WTC11 (cell line): ENCODE data around the gene EMP2. TPM values are rescaled to one million over a fixed set of nuclear protein-coding genes. Genes with fewer than 3 reads are reported as not detected.

ENCODE experiments used
- ATAC-seq: fragments of 200-7000 bp; cut with Tn5 transposase; 2 replicates; pipeline ENCODE4 v1.10.0; 2021; ENCODE audit warnings: mild to moderate bottlenecking, moderate library complexity
- CTCF ChIA-PET: fragments of 300-600 bp; sonication (Branson Sonifier 250); formaldehyde crosslinking; loops from one replicate; lab custom pipeline; 2021; ENCODE audit warnings: antibody characterized with exemption; lab: Charles Lee
- POLR2A ChIA-PET: fragments of 350-600 bp; sonication (Branson Sonifier 250); formaldehyde crosslinking; loops from one replicate; lab custom pipeline; 2021; ENCODE audit warnings: antibody characterized with exemption; lab: Charles Lee
- DNase-seq: peaks from one replicate; pipeline ENCODE4 v3.0.0; 2021; ENCODE audit warnings: low spot score
- H3K27ac Mint-ChIP-seq: 2 replicates; pipeline ENCODE4 v1.8.0; 2021; ENCODE audit warnings: mixed read lengths
- H3K27me3 Mint-ChIP-seq: 2 replicates; pipeline ENCODE4 v1.8.0; 2021; ENCODE audit warnings: low read depth, mild to moderate bottlenecking, moderate library complexity, mixed read lengths
- H3K36me3 Mint-ChIP-seq: 2 replicates; pipeline ENCODE4 v1.8.0; 2021; ENCODE audit warnings: mixed read lengths
- H3K4me1 Mint-ChIP-seq: 2 replicates; pipeline ENCODE4 v1.8.0; 2022; ENCODE audit warnings: mixed read lengths
- H3K4me3 Mint-ChIP-seq: 2 replicates; pipeline ENCODE4 v1.8.0; 2021; ENCODE audit warnings: mild to moderate bottlenecking, moderate library complexity, mixed read lengths
- H3K9me3 Mint-ChIP-seq: 2 replicates; pipeline ENCODE4 v1.8.0; 2021; ENCODE audit warnings: mixed read lengths
- ELF4 ChIP-seq: sonication (generic); formaldehyde crosslinking; IDR thresholded peaks from 2 replicates; pipeline ENCODE4 v1.8.1; 2022; ENCODE audit warnings: low read depth, mild to moderate bottlenecking, moderate library complexity, missing genetic modification reagents
- ESRRA ChIP-seq: sonication (generic); formaldehyde crosslinking; IDR thresholded peaks from 2 replicates; pipeline ENCODE4 v1.8.1; 2022; ENCODE audit warnings: mild to moderate bottlenecking, missing genetic modification reagents, borderline replicate concordance
- FOXP1 ChIP-seq: sonication (generic); formaldehyde crosslinking; IDR thresholded peaks from 2 replicates; pipeline ENCODE4 v1.8.0; 2022; ENCODE audit warnings: missing genetic modification reagents, mild to moderate bottlenecking, moderate library complexity, borderline replicate concordance
- GABPB1 ChIP-seq: sonication (generic); formaldehyde crosslinking; IDR thresholded peaks from 2 replicates; pipeline ENCODE4 v1.8.1; 2023; ENCODE audit warnings: mild to moderate bottlenecking, missing genetic modification reagents
- IRF2 ChIP-seq: sonication (generic); formaldehyde crosslinking; IDR thresholded peaks from 2 replicates; pipeline ENCODE4 v1.8.0; 2022; ENCODE audit warnings: low read depth, missing genetic modification reagents, borderline replicate concordance
- KAT7 ChIP-seq: sonication (generic); formaldehyde crosslinking; IDR thresholded peaks from 2 replicates; pipeline ENCODE4 v1.8.1; 2023; ENCODE audit warnings: missing genetic modification reagents, mild to moderate bottlenecking, borderline replicate concordance
- MXD4 ChIP-seq: fragments of 250-450 bp; sonication (Bioruptor Pico); IDR thresholded peaks from 2 replicates; pipeline ENCODE4 v1.8.0; 2021; ENCODE audit warnings: mild to moderate bottlenecking, moderate library complexity, borderline replicate concordance
- NFYB ChIP-seq: sonication (generic); formaldehyde crosslinking; conservative IDR thresholded peaks from 2 replicates; pipeline ENCODE4 v1.8.0; 2022; ENCODE audit warnings: low read depth, missing genetic modification reagents
- RELA ChIP-seq: sonication (generic); formaldehyde crosslinking; IDR thresholded peaks from 2 replicates; pipeline ENCODE4 v1.8.1; 2022; ENCODE audit warnings: missing genetic modification reagents, mild to moderate bottlenecking, borderline replicate concordance
- RORB ChIP-seq: fragments of 250-450 bp; sonication (Bioruptor Pico); IDR thresholded peaks from 2 replicates; pipeline ENCODE4 v1.9.0; 2021; ENCODE audit warnings: mild to moderate bottlenecking
- SMAD4 ChIP-seq: sonication (generic); formaldehyde crosslinking; IDR thresholded peaks from 2 replicates; pipeline ENCODE4 v1.8.0; 2022; ENCODE audit warnings: mild to moderate bottlenecking, missing genetic modification reagents
- TEAD4 ChIP-seq: sonication (generic); formaldehyde crosslinking; IDR thresholded peaks from 2 replicates; pipeline ENCODE4 v1.8.0; 2022; ENCODE audit warnings: mild to moderate bottlenecking, missing genetic modification reagents
- total RNA-seq: library from RNA; stranded (reverse); gene quantifications from 3 replicates; pipeline ENCODE4 v1.2.3, GENCODE V29; 2021
- TF ChIP-seq, protein P1 (sequence below): sonication (generic); formaldehyde crosslinking; IDR thresholded peaks from 2 replicates; pipeline ENCODE4 v1.8.0; 2023; ENCODE audit warnings: mild to moderate bottlenecking, missing genetic modification reagents
- TF ChIP-seq, protein P2 (sequence below): sonication (generic); formaldehyde crosslinking; conservative IDR thresholded peaks from 2 replicates; pipeline ENCODE4 v1.8.1; 2022; ENCODE audit warnings: mild to moderate bottlenecking, missing genetic modification reagents
- TF ChIP-seq, protein P3 (sequence below): sonication (generic); formaldehyde crosslinking; IDR thresholded peaks from 2 replicates; pipeline ENCODE4 v1.8.1; 2023; ENCODE audit warnings: mild to moderate bottlenecking, missing genetic modification reagents, moderate library complexity
- TF ChIP-seq, protein P4 (sequence below): sonication (generic); formaldehyde crosslinking; IDR thresholded peaks from 2 replicates; pipeline ENCODE4 v1.8.1; 2022; ENCODE audit warnings: missing genetic modification reagents, borderline replicate concordance
- TF ChIP-seq, protein P5 (sequence below): sonication (generic); formaldehyde crosslinking; IDR thresholded peaks from 2 replicates; pipeline ENCODE4 v1.8.1; 2022; ENCODE audit warnings: low read depth, mild to moderate bottlenecking, moderate library complexity, missing genetic modification reagents, borderline replicate concordance
- TF ChIP-seq, protein P6 (sequence below): fragments of 250-450 bp; sonication (Bioruptor Pico); conservative IDR thresholded peaks from 2 replicates; pipeline ENCODE4 v1.9.0; 2021; ENCODE audit warnings: mild to moderate bottlenecking

The EMP2 gene
- total RNA-seq, 1 experiment from 2014 or later, result 16.4 TPM

DNA sequence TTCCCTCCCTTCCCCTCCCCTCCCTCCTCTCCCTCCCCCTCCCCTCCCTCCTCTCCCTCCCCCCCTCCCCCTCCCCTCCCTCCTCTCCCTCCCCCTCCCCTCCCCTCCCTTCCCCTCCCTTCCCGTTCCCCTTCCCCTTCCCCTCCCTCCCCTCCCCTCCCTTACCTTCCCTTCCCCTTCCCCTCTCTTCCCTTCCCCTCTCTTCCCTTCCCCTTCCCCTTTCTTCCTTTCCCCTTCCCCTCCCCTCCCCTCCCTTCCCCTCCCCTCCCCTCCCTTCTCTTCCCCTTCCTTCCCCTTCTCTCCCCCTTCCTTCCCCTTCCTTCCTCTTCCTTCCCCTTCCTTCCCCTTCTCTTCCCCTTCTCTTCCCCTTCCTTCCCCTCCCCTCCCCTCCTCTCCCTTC, 61.1 kb downstream of the EMP2 start:
- DNase-seq (no peak), ATAC-seq (no peak)
- Mint-ChIP-seq H3K36me3 (no peaks in the 10 kb centered on the region), H3K4me3 (no peak overlapping the region), H3K4me1 (peaks cover 2% of the 10 kb centered on the region), H3K27me3 (no peaks in the 10 kb centered on the region; the same call in 1 of the 2 replicates), H3K27ac (no peak overlapping the region), H3K9me3 (0 out of 2 replicates have a peak, but pooled peaks cover 4% of the 10 kb centered on the region)
- CTCF ChIA-PET, result interaction anchor here (1.2 kb wide), 1 partner anchor 218 kb away, joined by 6 read pairs; no protein-coding TSS in a partner anchor
- TF ChIP-seq RORB (CRISPR knock-in tag), result no peak
- no peak for TF ChIP-seq GABPB1 (CRISPR knock-in tag)
- TF ChIP-seq, protein P1, sequence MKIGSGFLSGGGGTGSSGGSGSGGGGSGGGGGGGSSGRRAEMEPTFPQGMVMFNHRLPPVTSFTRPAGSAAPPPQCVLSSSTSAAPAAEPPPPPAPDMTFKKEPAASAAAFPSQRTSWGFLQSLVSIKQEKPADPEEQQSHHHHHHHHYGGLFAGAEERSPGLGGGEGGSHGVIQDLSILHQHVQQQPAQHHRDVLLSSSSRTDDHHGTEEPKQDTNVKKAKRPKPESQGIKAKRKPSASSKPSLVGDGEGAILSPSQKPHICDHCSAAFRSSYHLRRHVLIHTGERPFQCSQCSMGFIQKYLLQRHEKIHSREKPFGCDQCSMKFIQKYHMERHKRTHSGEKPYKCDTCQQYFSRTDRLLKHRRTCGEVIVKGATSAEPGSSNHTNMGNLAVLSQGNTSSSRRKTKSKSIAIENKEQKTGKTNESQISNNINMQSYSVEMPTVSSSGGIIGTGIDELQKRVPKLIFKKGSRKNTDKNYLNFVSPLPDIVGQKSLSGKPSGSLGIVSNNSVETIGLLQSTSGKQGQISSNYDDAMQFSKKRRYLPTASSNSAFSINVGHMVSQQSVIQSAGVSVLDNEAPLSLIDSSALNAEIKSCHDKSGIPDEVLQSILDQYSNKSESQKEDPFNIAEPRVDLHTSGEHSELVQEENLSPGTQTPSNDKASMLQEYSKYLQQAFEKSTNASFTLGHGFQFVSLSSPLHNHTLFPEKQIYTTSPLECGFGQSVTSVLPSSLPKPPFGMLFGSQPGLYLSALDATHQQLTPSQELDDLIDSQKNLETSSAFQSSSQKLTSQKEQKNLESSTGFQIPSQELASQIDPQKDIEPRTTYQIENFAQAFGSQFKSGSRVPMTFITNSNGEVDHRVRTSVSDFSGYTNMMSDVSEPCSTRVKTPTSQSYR (CRISPR knock-in tag), result no peak
- TF ChIP-seq, protein P2, sequence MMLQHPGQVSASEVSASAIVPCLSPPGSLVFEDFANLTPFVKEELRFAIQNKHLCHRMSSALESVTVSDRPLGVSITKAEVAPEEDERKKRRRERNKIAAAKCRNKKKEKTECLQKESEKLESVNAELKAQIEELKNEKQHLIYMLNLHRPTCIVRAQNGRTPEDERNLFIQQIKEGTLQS (CRISPR knock-in tag), result no peak
- no peak for TF ChIP-seq SMAD4 (CRISPR knock-in tag)
- no peak for TF ChIP-seq RELA (CRISPR knock-in tag)
- no peak for TF ChIP-seq NFYB (CRISPR knock-in tag)
- TF ChIP-seq MXD4 (CRISPR knock-in tag), result no peak
- no peak for TF ChIP-seq TEAD4 (CRISPR knock-in tag)
- TF ChIP-seq KAT7 (CRISPR knock-in tag), result no peak
- TF ChIP-seq, protein P3, sequence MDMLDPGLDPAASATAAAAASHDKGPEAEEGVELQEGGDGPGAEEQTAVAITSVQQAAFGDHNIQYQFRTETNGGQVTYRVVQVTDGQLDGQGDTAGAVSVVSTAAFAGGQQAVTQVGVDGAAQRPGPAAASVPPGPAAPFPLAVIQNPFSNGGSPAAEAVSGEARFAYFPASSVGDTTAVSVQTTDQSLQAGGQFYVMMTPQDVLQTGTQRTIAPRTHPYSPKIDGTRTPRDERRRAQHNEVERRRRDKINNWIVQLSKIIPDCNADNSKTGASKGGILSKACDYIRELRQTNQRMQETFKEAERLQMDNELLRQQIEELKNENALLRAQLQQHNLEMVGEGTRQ (CRISPR knock-in tag), result no peak
- no peak for TF ChIP-seq ESRRA (CRISPR knock-in tag)
- POLR2A ChIA-PET, result no interaction called here

DNA sequence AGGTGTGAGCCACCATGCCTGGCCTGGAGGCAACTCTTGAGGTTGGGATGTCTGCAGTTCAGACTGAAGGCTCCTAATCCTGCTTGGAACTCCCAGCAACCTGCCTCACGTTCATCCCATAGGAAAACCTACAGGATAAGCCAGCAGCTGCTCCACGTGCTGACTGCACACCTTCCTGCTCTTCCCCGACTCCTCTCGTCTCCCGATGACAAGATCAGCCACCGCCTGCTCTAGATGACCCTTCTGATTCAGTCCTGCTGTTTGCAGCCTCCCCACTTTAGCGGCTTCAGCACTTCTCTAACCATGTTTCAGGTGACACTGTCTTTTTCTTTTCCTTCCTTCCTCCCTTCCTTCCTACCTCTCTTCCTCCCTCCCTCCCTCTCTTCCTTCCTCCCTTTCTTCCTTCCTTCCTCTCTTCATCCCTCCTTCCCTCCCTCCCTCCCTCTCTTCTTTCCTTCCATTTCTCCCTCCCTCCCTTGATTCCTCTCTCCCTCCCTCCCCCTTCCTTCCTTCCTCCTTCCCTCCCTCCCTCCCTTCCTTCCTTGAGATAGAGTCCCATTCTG, 61.8 kb downstream of the EMP2 start:
- Mint-ChIP-seq H3K4me1 (peaks cover 4% of the 10 kb centered on the region), H3K27ac (no peak overlapping the region), H3K36me3 (no peaks in the 10 kb centered on the region), H3K27me3 (no peaks in the 10 kb centered on the region; the same call in 1 of the 2 replicates), H3K9me3 (0 out of 2 replicates have a peak, but pooled peaks cover 4% of the 10 kb centered on the region), H3K4me3 (no peak overlapping the region)
- no peak for ATAC-seq
- POLR2A ChIA-PET, result no interaction called here
- TF ChIP-seq IRF2 (CRISPR knock-in tag) (no peak), FOXP1 (CRISPR knock-in tag) (no peak), ELF4 (CRISPR knock-in tag) (no peak)
- TF ChIP-seq, protein P4, sequence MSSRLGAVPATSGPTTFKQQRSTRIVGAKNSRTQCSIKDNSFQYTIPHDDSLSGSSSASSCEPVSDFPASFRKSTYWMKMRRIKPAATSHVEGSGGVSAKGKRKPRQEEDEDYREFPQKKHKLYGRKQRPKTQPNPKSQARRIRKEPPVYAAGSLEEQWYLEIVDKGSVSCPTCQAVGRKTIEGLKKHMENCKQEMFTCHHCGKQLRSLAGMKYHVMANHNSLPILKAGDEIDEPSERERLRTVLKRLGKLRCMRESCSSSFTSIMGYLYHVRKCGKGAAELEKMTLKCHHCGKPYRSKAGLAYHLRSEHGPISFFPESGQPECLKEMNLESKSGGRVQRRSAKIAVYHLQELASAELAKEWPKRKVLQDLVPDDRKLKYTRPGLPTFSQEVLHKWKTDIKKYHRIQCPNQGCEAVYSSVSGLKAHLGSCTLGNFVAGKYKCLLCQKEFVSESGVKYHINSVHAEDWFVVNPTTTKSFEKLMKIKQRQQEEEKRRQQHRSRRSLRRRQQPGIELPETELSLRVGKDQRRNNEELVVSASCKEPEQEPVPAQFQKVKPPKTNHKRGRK (CRISPR knock-in tag), result 0 out of 2 replicates have a peak, but pooled peaks have one; percentile 27
- TF ChIP-seq, protein P5, sequence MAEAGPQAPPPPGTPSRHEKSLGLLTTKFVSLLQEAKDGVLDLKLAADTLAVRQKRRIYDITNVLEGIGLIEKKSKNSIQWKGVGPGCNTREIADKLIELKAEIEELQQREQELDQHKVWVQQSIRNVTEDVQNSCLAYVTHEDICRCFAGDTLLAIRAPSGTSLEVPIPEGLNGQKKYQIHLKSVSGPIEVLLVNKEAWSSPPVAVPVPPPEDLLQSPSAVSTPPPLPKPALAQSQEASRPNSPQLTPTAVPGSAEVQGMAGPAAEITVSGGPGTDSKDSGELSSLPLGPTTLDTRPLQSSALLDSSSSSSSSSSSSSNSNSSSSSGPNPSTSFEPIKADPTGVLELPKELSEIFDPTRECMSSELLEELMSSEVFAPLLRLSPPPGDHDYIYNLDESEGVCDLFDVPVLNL (CRISPR knock-in tag), result no peak
- TF ChIP-seq, protein P6, sequence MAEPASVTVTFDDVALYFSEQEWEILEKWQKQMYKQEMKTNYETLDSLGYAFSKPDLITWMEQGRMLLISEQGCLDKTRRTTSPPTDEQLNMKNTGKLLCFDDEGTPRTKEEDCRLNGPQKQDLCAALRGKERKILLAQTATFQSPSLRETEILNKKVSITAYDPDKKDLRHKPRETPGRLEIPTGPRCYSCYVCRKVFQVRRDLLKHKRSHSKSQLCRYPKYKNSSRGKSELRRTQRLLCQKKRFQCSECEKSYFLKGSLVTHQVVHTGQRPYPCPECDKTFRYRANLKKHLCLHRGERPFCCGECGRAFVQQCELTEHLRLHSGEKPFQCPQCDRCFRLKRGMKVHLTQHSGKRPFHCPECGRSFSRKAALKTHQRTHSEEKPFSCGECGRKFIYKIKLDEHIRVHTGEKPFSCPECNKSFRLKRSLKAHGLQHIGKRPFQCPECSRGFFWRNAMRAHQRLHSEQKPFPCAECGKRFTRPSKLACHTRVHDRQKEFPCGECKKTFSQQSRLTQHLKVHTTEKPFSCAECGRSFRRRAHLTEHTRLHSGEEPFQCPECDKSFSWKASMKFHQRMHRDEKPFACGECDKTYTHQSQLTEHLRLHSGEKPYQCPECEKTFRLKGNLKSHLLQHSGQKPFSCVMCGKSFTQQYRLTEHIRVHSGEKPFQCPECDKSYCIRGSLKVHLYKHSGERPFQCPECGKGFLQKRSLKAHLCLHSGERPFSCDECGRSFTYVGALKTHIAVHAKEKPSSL, result no peak
- DNase-seq, result no peak
- CTCF ChIA-PET, result interaction anchor here (1.0 kb wide), 1 partner anchor 9 kb away, joined by 3 read pairs; no protein-coding TSS in a partner anchor
